ENCODE measurements around the gene SUGCT. TPM values are rescaled to one million over a fixed set of nuclear protein-coding genes. Genes with fewer than 3 reads are reported as not detected.
"Not testable (repeated sequence)": the region's sequence is repeated elsewhere in the genome, so short reads cannot be mapped to it uniquely, and the experiment has no call there.

SUGCT gene
- total RNA-seq, 1 donor from 2014 or later, result 8.4 TPM

GRCh38 chr7:40604601-40605438 lies 470.0 kb downstream of the SUGCT start:
- intact Hi-C loops (cut with DNase I), result loop anchor here (5.0 kb wide), 1 partner anchor 273 kb away; no protein-coding TSS in a partner anchor
- DNase-seq, result peak; percentile 66
- peak; percentile 82 for ATAC-seq (ENCODE audit: poor library complexity)

- intact Hi-C loops (cut with DNase I), result loop anchor here (5.0 kb wide), 1 partner anchor 276 kb away; no protein-coding TSS in a partner anchor
- DNase-seq (no peak), ATAC-seq (ENCODE audit: poor library complexity) (no peak)
Measured at GRCh38 chr7:40608321-40609075, 473.7 kb downstream of the SUGCT start.

- ATAC-seq (ENCODE audit: poor library complexity) (no peak), DNase-seq (no peak)
- intact Hi-C loops (cut with DNase I), result no loop called here
Measured at GRCh38 chr7:40610461-40610860, 475.7 kb downstream of the SUGCT start.

GRCh38 chr7:40611095-40611871 lies 476.5 kb downstream of the SUGCT start:
- intact Hi-C loops (cut with DNase I), result no loop called here
- DNase-seq (no peak), ATAC-seq (ENCODE audit: poor library complexity) (no peak)

GRCh38 chr7:40612298-40612697 lies 477.5 kb downstream of the SUGCT start:
- DNase-seq, result no peak
- ATAC-seq (ENCODE audit: poor library complexity), result no peak
- intact Hi-C loops (cut with DNase I), result no loop called here

- DNase-seq, result no peak
- intact Hi-C loops (cut with DNase I), result no loop called here
- no peak for ATAC-seq (ENCODE audit: poor library complexity)
Measured at GRCh38 chr7:40619647-40620046, 484.8 kb downstream of the SUGCT start.

GRCh38 chr7:40621592-40621998 lies 486.8 kb downstream of the SUGCT start:
- DNase-seq, result no peak
- ATAC-seq (ENCODE audit: poor library complexity), result no peak
- intact Hi-C loops (cut with DNase I), result no loop called here

GRCh38 chr7:40622941-40623501 lies 488.2 kb downstream of the SUGCT start:
- ATAC-seq (ENCODE audit: poor library complexity), result no peak
- intact Hi-C loops (cut with DNase I), result no loop called here
- DNase-seq, result no peak

GRCh38 chr7:40623863-40624262 lies 489.1 kb downstream of the SUGCT start:
- ATAC-seq (ENCODE audit: poor library complexity) (no peak), DNase-seq (no peak)
- intact Hi-C loops (cut with DNase I), result no loop called here

GRCh38 chr7:40627361-40627760 lies 492.6 kb downstream of the SUGCT start:
- DNase-seq; ATAC-seq (ENCODE audit: poor library complexity); intact Hi-C loops (cut with DNase I): not testable (repeated sequence)

GRCh38 chr7:40629891-40630290 lies 495.1 kb downstream of the SUGCT start:
- ATAC-seq (ENCODE audit: poor library complexity) (no peak), DNase-seq (no peak)
- intact Hi-C loops (cut with DNase I), result no loop called here

- intact Hi-C loops (cut with DNase I), result no loop called here
- no peak for DNase-seq
- no peak for ATAC-seq (ENCODE audit: poor library complexity)
Measured at GRCh38 chr7:40634118-40634517, 499.3 kb downstream of the SUGCT start.

GRCh38 chr7:40638545-40639320 lies 503.9 kb downstream of the SUGCT start:
- DNase-seq (no peak), ATAC-seq (ENCODE audit: poor library complexity) (no peak)
- intact Hi-C loops (cut with DNase I), result no loop called here

GRCh38 chr7:40640566-40640965 lies 505.8 kb downstream of the SUGCT start:
- ATAC-seq (ENCODE audit: poor library complexity), result no peak
- no peak for DNase-seq
- intact Hi-C loops (cut with DNase I), result no loop called here

- DNase-seq (no peak), ATAC-seq (ENCODE audit: poor library complexity) (no peak)
- intact Hi-C loops (cut with DNase I), result no loop called here
Measured at GRCh38 chr7:40641701-40642100, 506.9 kb downstream of the SUGCT start.

GRCh38 chr7:40643664-40644063 lies 508.9 kb downstream of the SUGCT start:
- DNase-seq, result no peak
- intact Hi-C loops (cut with DNase I), result no loop called here
- ATAC-seq (ENCODE audit: poor library complexity), result no peak

GRCh38 chr7:40644454-40645188 lies 509.8 kb downstream of the SUGCT start:
- DNase-seq (no peak), ATAC-seq (ENCODE audit: poor library complexity) (no peak)
- intact Hi-C loops (cut with DNase I), result no loop called here
